Nephron progenitor cell (in vitro differentiated cells): ENCODE data around the gene SLC25A4.
"Not testable (repeated sequence)": the region's sequence is repeated elsewhere in the genome, so short reads cannot be mapped to it uniquely, and the experiment has no call there.

Source experiments
- DNase-seq: peaks from one replicate; pipeline ENCODE4 v3.0.0; 2021
- H3K27ac Mint-ChIP-seq: 2 replicates; pipeline ENCODE4 v1.8.0; 2021; ENCODE audit warnings: mild to moderate bottlenecking, moderate library complexity, mixed read lengths
- H3K27me3 Mint-ChIP-seq: 2 replicates; pipeline ENCODE4 v1.8.0; 2021; ENCODE audit warnings: mild to moderate bottlenecking, low read depth, mixed read lengths; ENCODE audit not compliant: poor library complexity
- H3K36me3 Mint-ChIP-seq: 2 replicates; pipeline ENCODE4 v1.8.0; 2021; ENCODE audit warnings: low read depth, mixed read lengths
- H3K4me1 Mint-ChIP-seq: 2 replicates; pipeline ENCODE4 v1.8.0; 2021; ENCODE audit warnings: mixed read lengths
- H3K4me3 Mint-ChIP-seq: 2 replicates; pipeline ENCODE4 v1.8.0; 2021; ENCODE audit warnings: mild to moderate bottlenecking, moderate library complexity, mixed read lengths
- H3K9me3 Mint-ChIP-seq: 2 replicates; pipeline ENCODE4 v1.8.0; 2021; ENCODE audit warnings: mild to moderate bottlenecking, moderate library complexity, mixed read lengths
- TF ChIP-seq, protein P1 (sequence below): fragments of 200-600 bp; sonication (generic); IDR thresholded peaks from 2 replicates; pipeline ENCODE4 v1.5.0; 2021; ENCODE audit warnings: antibody characterized with exemption

Gene SLC25A4

GRCh38 chr4:185099940-185100339 lies 43.1 kb upstream of the SLC25A4 start:
- TF ChIP-seq, protein P1, sequence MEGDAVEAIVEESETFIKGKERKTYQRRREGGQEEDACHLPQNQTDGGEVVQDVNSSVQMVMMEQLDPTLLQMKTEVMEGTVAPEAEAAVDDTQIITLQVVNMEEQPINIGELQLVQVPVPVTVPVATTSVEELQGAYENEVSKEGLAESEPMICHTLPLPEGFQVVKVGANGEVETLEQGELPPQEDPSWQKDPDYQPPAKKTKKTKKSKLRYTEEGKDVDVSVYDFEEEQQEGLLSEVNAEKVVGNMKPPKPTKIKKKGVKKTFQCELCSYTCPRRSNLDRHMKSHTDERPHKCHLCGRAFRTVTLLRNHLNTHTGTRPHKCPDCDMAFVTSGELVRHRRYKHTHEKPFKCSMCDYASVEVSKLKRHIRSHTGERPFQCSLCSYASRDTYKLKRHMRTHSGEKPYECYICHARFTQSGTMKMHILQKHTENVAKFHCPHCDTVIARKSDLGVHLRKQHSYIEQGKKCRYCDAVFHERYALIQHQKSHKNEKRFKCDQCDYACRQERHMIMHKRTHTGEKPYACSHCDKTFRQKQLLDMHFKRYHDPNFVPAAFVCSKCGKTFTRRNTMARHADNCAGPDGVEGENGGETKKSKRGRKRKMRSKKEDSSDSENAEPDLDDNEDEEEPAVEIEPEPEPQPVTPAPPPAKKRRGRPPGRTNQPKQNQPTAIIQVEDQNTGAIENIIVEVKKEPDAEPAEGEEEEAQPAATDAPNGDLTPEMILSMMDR: no peak
- no peak overlapping the region for H3K27ac Mint-ChIP-seq
- H3K36me3 Mint-ChIP-seq: no peaks in the 10 kb centered on the region
- H3K27me3 Mint-ChIP-seq: peaks cover 8% of the 10 kb centered on the region
- peaks cover 8% of the 10 kb centered on the region for H3K4me1 Mint-ChIP-seq
- no peaks in the 10 kb centered on the region for H3K9me3 Mint-ChIP-seq
- DNase-seq: no peak
- no peak overlapping the region for H3K4me3 Mint-ChIP-seq

- Mint-ChIP-seq H3K4me3 (no peak overlapping the region), H3K9me3 (no peaks in the 10 kb centered on the region), H3K27ac (no peak overlapping the region), H3K36me3 (no peaks in the 10 kb centered on the region), H3K27me3 (peaks cover 8% of the 10 kb centered on the region), H3K4me1 (peaks cover 8% of the 10 kb centered on the region)
- TF ChIP-seq, protein P1: no peak
- no peak for DNase-seq
Measured at GRCh38 chr4:185100423-185100822, 42.6 kb upstream of the SLC25A4 start.

GRCh38 chr4:185101354-185101890 lies 41.6 kb upstream of the SLC25A4 start:
- Mint-ChIP-seq H3K9me3 (no peaks in the 10 kb centered on the region), H3K27me3 (peaks cover 8% of the 10 kb centered on the region), H3K4me3 (no peak overlapping the region), H3K36me3 (no peaks in the 10 kb centered on the region), H3K27ac (no peak overlapping the region), H3K4me1 (peaks cover 17% of the 10 kb centered on the region)
- TF ChIP-seq, protein P1: no peak
- DNase-seq: no peak

DNA sequence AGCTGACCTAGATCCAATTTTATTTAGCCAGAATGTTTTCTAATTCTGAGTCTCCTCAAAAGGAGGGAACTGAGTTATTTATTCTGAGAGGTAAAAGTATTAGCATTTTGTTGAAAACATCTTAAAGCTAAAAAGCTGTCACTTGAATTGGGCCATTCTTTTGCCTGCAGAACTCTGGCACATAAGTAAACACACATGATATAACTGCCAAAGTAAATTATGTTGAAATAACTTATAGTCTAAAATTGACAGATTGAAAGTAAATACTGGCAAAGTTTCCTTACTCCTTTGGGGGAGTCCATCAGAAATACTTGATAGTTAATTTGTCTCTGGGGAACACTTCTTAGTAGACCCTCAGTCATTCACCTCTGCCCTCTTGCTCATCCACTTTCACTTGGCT lies 38.3 kb upstream of the SLC25A4 start:
- H3K27me3 Mint-ChIP-seq: peaks cover 11% of the 10 kb centered on the region
- peaks cover 14% of the 10 kb centered on the region for H3K4me1 Mint-ChIP-seq
- TF ChIP-seq, protein P1: no peak
- H3K4me3 Mint-ChIP-seq: no peak overlapping the region
- H3K27ac Mint-ChIP-seq: no peak overlapping the region
- H3K36me3 Mint-ChIP-seq: no peaks in the 10 kb centered on the region
- DNase-seq: no peak
- peaks cover 4% of the 10 kb centered on the region for H3K9me3 Mint-ChIP-seq

- Mint-ChIP-seq H3K4me3 (no peak overlapping the region), H3K27ac (no peak overlapping the region), H3K9me3 (peaks cover 4% of the 10 kb centered on the region), H3K4me1 (peaks cover 13% of the 10 kb centered on the region), H3K27me3 (peaks cover 12% of the 10 kb centered on the region), H3K36me3 (no peaks in the 10 kb centered on the region)
- TF ChIP-seq, protein P1: no peak
- no peak for DNase-seq
Measured at GRCh38 chr4:185106353-185106752, 36.7 kb upstream of the SLC25A4 start.

- not testable (repeated sequence) for H3K9me3 Mint-ChIP-seq, DNase-seq, H3K27ac Mint-ChIP-seq, H3K36me3 Mint-ChIP-seq, H3K4me3 Mint-ChIP-seq
- Mint-ChIP-seq H3K4me1 (peaks cover 13% of the 10 kb centered on the region), H3K27me3 (peaks cover 12% of the 10 kb centered on the region)
Measured at GRCh38 chr4:185107574-185107973, 35.5 kb upstream of the SLC25A4 start.
